HL-60 (cell line): ENCODE data around the gene RPS23.

ENCODE experiments used
- DNase-seq, 2 experiments: peaks; one replicate each; pipeline ENCODE4 v3.0.0-alpha.2; 2010 to 2020; ENCODE audit warnings: low read depth in 1 of 2, low spot score in 1 of 2
- H3K27ac ChIP-seq: fragments of 250-450 bp; sonication (Bioruptor Pico); replicated peaks from 2 replicates; pipeline ENCODE4 v1.5.1; 2020; ENCODE audit warnings: mild to moderate bottlenecking, moderate library complexity
- H3K27me3 ChIP-seq: fragments of 250-450 bp; sonication (Bioruptor Pico); 2 replicates; pipeline ENCODE4 v1.5.1; 2021; ENCODE audit warnings: mild to moderate bottlenecking, moderate library complexity; ENCODE audit not compliant: insufficient read depth, poor library complexity, severe bottlenecking
- H3K4me3 ChIP-seq: replicated peaks from 2 replicates; pipeline ENCODE4 v1.5.1; 2011; ENCODE audit warnings: mild to moderate bottlenecking, control low read depth, low read length; ENCODE audit not compliant: insufficient read depth
- CTCF ChIP-seq: IDR thresholded peaks from one replicate; pipeline ENCODE4 v1.5.1; 2011; ENCODE audit warnings: low read length, control low read depth, inconsistent platforms; ENCODE audit not compliant: insufficient read depth
- GABPA ChIP-seq: IDR thresholded peaks from 2 replicates; pipeline ENCODE4 v1.6.1; 2012; ENCODE audit warnings: low read depth
- POLR2AphosphoS5 ChIP-seq: IDR thresholded peaks from 2 replicates; pipeline ENCODE4 v1.6.1; 2012; ENCODE audit warnings: low read depth
- REST ChIP-seq: IDR thresholded peaks from 2 replicates; pipeline ENCODE4 v1.6.1; 2012; ENCODE audit warnings: low read depth; ENCODE audit not compliant: insufficient replicate concordance
- SPI1 ChIP-seq: IDR thresholded peaks from 2 replicates; pipeline ENCODE4 v1.6.1; 2012; ENCODE audit warnings: low read depth, mild to moderate bottlenecking, borderline replicate concordance

Gene RPS23

GRCh38 chr5:82244151-82244550 is 34.0 kb downstream of the RPS23 start:
- H3K27me3 ChIP-seq: no peaks in the 10 kb centered on the region
- no peak overlapping the region for H3K27ac ChIP-seq
- TF ChIP-seq CTCF (no peak), GABPA (no peak), SPI1 (no peak), REST (no peak), POLR2AphosphoS5 (no peak)
- no peak for DNase-seq
- H3K4me3 ChIP-seq: no peak overlapping the region

GRCh38 chr5:82234885-82235284 is 43.3 kb downstream of the RPS23 start:
- no peak overlapping the region for H3K4me3 ChIP-seq
- TF ChIP-seq REST (no peak), SPI1 (no peak), GABPA (no peak), POLR2AphosphoS5 (no peak), CTCF (no peak)
- H3K27me3 ChIP-seq: no peaks in the 10 kb centered on the region
- DNase-seq: no peak
- H3K27ac ChIP-seq: no peak overlapping the region

- TF ChIP-seq CTCF: peak; percentile 44
- no peak for TF ChIP-seq SPI1
- TF ChIP-seq REST: no peak
- no peak overlapping the region for H3K4me3 ChIP-seq
- H3K27ac ChIP-seq: no peak overlapping the region
- H3K27me3 ChIP-seq: no peaks in the 10 kb centered on the region
- peak; percentile 4 to 43 for DNase-seq
These were observed 52.5 kb downstream of the RPS23 start for GRCh38 chr5:82225525-82226172.
